ENCODE results near the gene BAZ1B. TPM values are rescaled to one million over a fixed set of nuclear protein-coding genes. Genes with fewer than 3 reads are reported as not detected.

Gene BAZ1B
- total and polyA plus RNA-seq, 9 of the 15 experiments (the other 6 are each of a cell fraction or from before 2014, with no cell fraction given) = 15.0 to 134 (median 79.5) TPM

DNA sequence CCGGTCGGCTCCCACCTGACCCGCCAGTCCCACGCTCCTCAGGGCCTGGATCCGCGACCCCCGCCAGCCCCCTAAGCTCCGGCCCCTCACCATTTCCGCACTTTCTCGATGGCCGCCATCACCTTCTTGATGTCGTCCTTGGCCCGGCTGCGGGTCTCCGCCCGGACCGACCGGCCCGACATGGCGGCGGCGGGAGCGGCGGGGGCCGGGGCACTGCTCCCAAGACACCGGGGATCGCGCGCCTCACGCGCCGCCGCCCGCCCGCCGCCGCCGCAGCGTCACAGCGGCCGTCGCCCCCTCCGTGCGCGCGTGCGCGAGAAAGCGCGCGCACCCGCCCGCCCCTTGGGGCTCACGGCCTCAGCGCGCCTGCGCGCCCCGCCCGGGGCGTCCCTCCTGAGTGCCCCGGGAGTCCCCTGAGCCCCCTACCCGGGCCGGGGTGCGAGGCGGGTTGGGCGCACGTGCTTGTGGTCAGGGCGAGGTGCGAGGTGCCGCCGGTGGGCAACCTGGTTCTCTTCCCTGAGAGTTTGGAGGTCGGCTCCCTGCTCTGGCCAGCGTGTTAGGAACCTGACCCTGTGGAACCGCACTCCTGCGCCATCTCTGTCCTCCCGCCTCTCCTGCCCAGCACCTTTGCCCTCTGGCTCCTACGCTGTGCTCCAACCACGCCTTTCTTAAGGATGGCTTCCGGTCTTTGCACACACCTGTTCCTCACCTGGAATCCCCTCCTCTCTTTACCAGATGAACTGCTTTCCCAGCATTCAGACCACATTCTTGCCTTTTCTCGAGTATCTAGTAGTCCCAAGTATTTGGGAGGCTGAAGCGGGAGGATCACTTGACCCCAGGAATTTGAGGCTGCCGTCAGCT is 35.5 kb upstream of the BAZ1B start, which contains the start of gene BCL7B (continued):
- TF ChIP-seq, protein P1, sequence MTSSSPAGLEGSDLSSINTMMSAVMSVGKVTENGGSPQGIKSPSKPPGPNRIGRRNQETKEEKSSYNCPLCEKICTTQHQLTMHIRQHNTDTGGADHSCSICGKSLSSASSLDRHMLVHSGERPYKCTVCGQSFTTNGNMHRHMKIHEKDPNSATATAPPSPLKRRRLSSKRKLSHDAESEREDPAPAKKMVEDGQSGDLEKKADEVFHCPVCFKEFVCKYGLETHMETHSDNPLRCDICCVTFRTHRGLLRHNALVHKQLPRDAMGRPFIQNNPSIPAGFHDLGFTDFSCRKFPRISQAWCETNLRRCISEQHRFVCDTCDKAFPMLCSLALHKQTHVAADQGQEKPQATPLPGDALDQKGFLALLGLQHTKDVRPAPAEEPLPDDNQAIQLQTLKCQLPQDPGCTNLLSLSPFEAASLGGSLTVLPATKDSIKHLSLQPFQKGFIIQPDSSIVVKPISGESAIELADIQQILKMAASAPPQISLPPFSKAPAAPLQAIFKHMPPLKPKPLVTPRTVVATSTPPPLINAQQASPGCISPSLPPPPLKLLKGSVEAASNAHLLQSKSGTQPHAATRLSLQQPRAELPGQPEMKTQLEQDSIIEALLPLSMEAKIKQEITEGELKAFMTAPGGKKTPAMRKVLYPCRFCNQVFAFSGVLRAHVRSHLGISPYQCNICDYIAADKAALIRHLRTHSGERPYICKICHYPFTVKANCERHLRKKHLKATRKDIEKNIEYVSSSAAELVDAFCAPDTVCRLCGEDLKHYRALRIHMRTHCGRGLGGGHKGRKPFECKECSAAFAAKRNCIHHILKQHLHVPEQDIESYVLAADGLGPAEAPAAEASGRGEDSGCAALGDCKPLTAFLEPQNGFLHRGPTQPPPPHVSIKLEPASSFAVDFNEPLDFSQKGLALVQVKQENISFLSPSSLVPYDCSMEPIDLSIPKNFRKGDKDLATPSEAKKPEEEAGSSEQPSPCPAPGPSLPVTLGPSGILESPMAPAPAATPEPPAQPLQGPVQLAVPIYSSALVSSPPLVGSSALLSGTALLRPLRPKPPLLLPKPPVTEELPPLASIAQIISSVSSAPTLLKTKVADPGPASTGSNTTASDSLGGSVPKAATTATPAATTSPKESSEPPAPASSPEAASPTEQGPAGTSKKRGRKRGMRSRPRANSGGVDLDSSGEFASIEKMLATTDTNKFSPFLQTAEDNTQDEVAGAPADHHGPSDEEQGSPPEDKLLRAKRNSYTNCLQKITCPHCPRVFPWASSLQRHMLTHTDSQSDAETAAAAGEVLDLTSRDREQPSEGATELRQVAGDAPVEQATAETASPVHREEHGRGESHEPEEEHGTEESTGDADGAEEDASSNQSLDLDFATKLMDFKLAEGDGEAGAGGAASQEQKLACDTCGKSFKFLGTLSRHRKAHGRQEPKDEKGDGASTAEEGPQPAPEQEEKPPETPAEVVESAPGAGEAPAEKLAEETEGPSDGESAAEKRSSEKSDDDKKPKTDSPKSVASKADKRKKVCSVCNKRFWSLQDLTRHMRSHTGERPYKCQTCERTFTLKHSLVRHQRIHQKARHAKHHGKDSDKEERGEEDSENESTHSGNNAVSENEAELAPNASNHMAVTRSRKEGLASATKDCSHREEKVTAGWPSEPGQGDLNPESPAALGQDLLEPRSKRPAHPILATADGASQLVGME (CRISPR knock-in tag; IDR thresholded peaks at IDR 0.05) = 0 out of 2 replicates have a peak, but pooled peaks have one; percentile 42
- TF ChIP-seq, protein P2, sequence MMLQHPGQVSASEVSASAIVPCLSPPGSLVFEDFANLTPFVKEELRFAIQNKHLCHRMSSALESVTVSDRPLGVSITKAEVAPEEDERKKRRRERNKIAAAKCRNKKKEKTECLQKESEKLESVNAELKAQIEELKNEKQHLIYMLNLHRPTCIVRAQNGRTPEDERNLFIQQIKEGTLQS (IDR thresholded peaks at IDR 0.05) = no peak
- TF ChIP-seq, protein P2 (CRISPR knock-in tag; conservative IDR thresholded peaks at IDR 0.05) = 0 out of 2 replicates have a peak, but pooled peaks have one; percentile 44
- TF ChIP-seq, protein P3, sequence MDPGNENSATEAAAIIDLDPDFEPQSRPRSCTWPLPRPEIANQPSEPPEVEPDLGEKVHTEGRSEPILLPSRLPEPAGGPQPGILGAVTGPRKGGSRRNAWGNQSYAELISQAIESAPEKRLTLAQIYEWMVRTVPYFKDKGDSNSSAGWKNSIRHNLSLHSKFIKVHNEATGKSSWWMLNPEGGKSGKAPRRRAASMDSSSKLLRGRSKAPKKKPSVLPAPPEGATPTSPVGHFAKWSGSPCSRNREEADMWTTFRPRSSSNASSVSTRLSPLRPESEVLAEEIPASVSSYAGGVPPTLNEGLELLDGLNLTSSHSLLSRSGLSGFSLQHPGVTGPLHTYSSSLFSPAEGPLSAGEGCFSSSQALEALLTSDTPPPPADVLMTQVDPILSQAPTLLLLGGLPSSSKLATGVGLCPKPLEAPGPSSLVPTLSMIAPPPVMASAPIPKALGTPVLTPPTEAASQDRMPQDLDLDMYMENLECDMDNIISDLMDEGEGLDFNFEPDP (CRISPR knock-in tag; IDR thresholded peaks at IDR 0.05) = peak; percentile 51; the same call in 1 of the 2 replicates
- TF ChIP-seq HMGN3 (IDR thresholded peaks at IDR 0.05; ENCODE audit: borderline replicate concordance, extremely low read depth, insufficient read length, low read depth, low read length) = peak; percentile 91
- no peak for TF ChIP-seq ASH1L (IDR thresholded peaks at IDR 0.05; ENCODE audit: borderline replicate concordance, low read depth, partially characterized antibody)
- TF ChIP-seq U2AF1 (optimal IDR thresholded peaks at IDR 0.05; ENCODE audit: low read depth, low read length) = no peak
- no peak for TF ChIP-seq ZNF586 (CRISPR knock-in tag; conservative IDR thresholded peaks at IDR 0.05)
- 0 out of 2 replicates have a peak, but pooled peaks have one; percentile 7 for TF ChIP-seq ESRRA (IDR thresholded peaks at IDR 0.05; ENCODE audit: borderline replicate concordance, low read depth)
- no peak for TF ChIP-seq ZNF174 (CRISPR knock-in tag; IDR thresholded peaks at IDR 0.05)
- no peak for TF ChIP-seq BRCA1 (IDR thresholded peaks at IDR 0.05)
- TF ChIP-seq BRCA1 (CRISPR knock-in tag; IDR thresholded peaks at IDR 0.05) = no peak
- TF ChIP-seq RFX5 (IDR thresholded peaks at IDR 0.05; ENCODE audit: low read depth, low read length) = no peak
- no peak for TF ChIP-seq ATF1 (CRISPR knock-in tag; IDR thresholded peaks at IDR 0.05)
- TF ChIP-seq ATF1 (tag; IDR thresholded peaks at IDR 0.05) = peak; percentile 85
- peak; percentile 76; the same call in 1 of the 2 replicates for TF ChIP-seq SMAD3 (CRISPR knock-in tag; conservative IDR thresholded peaks at IDR 0.05)
- peak; percentile 45; the same call in 1 of the 2 replicates for TF ChIP-seq ZNF41 (CRISPR knock-in tag; conservative IDR thresholded peaks at IDR 0.05)
- TF ChIP-seq NCOA2 (IDR thresholded peaks at IDR 0.05; ENCODE audit: partially characterized antibody in 2 of 2) = no peak
